Brain pericyte (primary cell): Measurements from ENCODE around the gene RNF166.

ENCODE experiments used
- DNase-seq: peaks from one replicate; pipeline ENCODE4 v3.0.0-alpha.2; 2012; ENCODE audit warnings: low read depth, low spot score

RNF166 gene

GRCh38 chr16:88652762-88653063 lies 53.5 kb downstream of the RNF166 start:
- no peak for DNase-seq

GRCh38 chr16:88651989-88652761 lies 54.0 kb downstream of the RNF166 start:
- DNase-seq = no peak

- DNase-seq = no peak
Observed at GRCh38 chr16:88651276-88651988, 54.8 kb downstream of the RNF166 start.

- DNase-seq = no peak
Observed at GRCh38 chr16:88650749-88651275, 55.4 kb downstream of the RNF166 start, which contains the start of gene CYBA. Gene CYBA, minus strand, starts transcription at chr16:88651053. Its CDS starts 40 bp downstream, at chr16:88651013.

DNA sequence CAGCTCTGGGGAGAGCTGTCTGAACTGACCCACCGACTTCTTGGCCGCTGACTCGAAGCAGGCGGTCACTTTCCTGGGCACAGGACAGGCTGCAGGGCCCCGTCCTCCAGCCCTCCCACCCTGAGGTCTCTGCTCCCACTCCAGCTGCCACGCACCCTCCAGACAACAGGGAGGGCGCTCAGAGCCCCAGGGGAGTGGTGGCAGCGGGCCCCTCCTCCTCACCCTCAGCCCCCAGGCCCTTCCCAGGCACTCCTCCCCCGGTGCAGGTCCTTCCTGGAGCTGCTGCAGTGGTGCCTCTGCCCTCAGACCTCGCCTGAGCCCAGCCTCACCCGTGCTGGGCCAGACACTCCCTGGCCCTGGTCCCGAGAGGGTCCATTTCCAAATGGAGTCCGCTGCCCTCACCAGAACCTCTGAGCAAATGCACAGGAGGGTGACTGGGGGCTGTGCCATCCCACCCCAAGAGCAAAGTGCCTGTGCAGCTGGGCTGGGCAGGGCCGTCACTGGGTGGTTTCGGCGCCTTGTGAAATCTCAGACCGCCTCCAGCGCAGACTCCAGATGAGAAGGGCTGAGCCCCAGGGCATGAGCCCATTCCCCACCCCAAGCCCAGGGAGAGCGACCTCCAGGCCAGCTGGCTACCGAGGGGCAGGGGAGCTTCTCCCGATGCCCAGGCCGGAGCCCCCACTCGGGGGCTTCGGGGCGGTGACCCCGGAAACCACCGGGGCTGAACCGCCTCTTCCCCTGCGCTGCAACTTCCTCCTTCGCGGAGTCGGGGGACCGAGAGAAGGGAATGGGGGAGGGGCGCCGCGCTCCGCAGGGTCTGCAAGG lies 56.1 kb downstream of the RNF166 start:
- DNase-seq = no peak

DNA sequence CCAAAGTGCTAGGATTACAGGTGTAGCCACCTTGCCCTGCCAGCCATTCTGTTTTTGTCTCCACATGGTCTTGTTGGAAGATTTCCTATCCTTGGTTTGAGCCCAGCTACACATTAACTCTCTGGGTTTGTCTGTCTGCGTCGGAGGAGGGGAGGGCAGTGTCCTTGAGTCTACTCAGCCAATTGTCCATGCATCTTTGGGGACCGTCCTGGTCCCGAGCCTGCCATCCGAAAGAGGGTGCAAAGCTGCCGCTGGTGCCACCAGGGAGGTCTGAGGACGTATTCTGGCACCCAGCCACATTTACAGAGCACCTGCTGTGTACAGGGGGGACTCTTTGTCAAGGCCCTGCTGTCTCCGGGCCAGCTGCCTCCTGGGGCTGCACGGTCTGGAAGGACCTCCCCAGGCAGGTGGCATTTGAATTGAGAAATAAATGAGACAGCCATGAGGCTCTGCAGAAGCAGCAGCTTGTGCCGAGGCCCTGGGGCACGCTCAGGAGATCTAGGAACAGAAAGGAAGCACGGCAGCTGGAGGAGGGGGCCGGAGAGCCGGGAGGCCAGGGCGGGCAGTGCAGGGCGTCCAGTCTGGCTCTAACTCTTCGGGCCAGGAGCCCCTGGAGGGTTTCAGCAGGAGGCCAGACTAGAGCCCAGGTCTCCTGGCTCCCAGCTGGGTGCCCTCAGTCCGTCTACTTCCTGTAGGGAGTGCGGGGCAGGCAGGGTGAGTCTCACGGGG lies 56.8 kb downstream of the RNF166 start:
- no peak for DNase-seq

GRCh38 chr16:88647178-88648070 lies 58.8 kb downstream of the RNF166 start:
- DNase-seq = no peak
